Calu3 (cell line): ENCODE measurements around the gene ANKLE2. TPM values are rescaled to one million over a fixed set of nuclear protein-coding genes. Genes with fewer than 3 reads are reported as not detected.

Experiments
- BruUV-seq: library from RNA; stranded (reverse); fragments of 400-500 nt; replicated peaks from 2 replicates; lab custom pipeline; 2021; lab: Mats Ljungman, UMichigan
- CTCF ChIA-PET: fragments of 300-600 bp; sonication (Branson Sonifier 250); formaldehyde crosslinking; loops from one replicate; lab custom pipeline; 2022; ENCODE audit warnings: antibody characterized with exemption; lab: Charles Lee
- DNase-seq: peaks from one replicate; pipeline ENCODE4 v3.0.0; 2022
- H3K27ac Mint-ChIP-seq: one replicate; pipeline ENCODE4 v1.8.0; 2022; ENCODE audit warnings: mixed read lengths; ENCODE audit not compliant: unreplicated experiment
- H3K27me3 Mint-ChIP-seq: one replicate; pipeline ENCODE4 v1.8.0; 2022; ENCODE audit warnings: mixed read lengths; ENCODE audit not compliant: unreplicated experiment
- H3K36me3 Mint-ChIP-seq: one replicate; pipeline ENCODE4 v1.8.0; 2022; ENCODE audit warnings: mild to moderate bottlenecking, moderate library complexity, mixed read lengths; ENCODE audit not compliant: insufficient read depth, unreplicated experiment
- H3K4me1 Mint-ChIP-seq: one replicate; pipeline ENCODE4 v1.8.0; 2022; ENCODE audit warnings: mild to moderate bottlenecking, low read depth, mixed read lengths; ENCODE audit not compliant: unreplicated experiment
- H3K4me3 Mint-ChIP-seq: one replicate; pipeline ENCODE4 v1.8.0; 2022; ENCODE audit warnings: mild to moderate bottlenecking, low read depth, moderate library complexity, mixed read lengths; ENCODE audit not compliant: unreplicated experiment
- H3K9me3 Mint-ChIP-seq: one replicate; pipeline ENCODE4 v1.8.0; 2022; ENCODE audit warnings: low read depth, mixed read lengths; ENCODE audit not compliant: unreplicated experiment
- intact Hi-C: fragments of 100-400 bp; cut with micrococcal nuclease; formaldehyde crosslinking; loops from one replicate; pipeline ENCODE4 v1.10.0; 2022; ENCODE audit not compliant: unreplicated experiment
- total RNA-seq: library from RNA; stranded (reverse); gene quantifications from 2 replicates; pipeline ENCODE4 v1.2.3, GENCODE V29; 2022
- TF ChIP-seq, protein P1 (sequence below): fragments of 200-600 bp; IDR thresholded peaks from one replicate; pipeline ENCODE4 v1.8.0; 2022; ENCODE audit warnings: antibody characterized with exemption; ENCODE audit not compliant: unreplicated experiment

ANKLE2 gene
- total RNA-seq, 1 experiment from 2014 or later: 190 TPM

DNA sequence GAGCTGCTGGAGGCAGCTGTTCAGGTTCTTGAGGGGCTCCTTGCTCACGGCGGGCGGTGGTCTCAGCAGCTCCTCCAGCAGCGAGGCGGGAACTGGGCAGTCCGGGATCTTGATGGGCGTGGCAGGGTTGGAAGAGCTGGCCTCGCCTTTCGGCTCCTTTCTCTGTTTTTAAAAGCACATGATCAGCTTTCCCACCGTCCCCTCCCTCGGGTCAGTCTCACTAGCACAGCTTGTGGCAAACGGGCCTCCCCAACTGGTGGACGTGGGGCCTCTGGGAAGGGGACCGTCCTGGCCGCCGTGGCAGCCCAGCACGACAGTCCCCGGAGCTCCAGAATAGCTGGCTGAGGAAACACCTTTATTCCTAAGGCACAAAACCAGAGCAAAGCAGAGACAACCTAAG is 12.5 kb upstream of the ANKLE2 start:
- no peak for DNase-seq
- no TSS peak for BruUV-seq
- H3K4me1 Mint-ChIP-seq: no peaks in the 10 kb centered on the region
- peaks cover 89% of the 10 kb centered on the region for H3K36me3 Mint-ChIP-seq
- TF ChIP-seq, protein P1, sequence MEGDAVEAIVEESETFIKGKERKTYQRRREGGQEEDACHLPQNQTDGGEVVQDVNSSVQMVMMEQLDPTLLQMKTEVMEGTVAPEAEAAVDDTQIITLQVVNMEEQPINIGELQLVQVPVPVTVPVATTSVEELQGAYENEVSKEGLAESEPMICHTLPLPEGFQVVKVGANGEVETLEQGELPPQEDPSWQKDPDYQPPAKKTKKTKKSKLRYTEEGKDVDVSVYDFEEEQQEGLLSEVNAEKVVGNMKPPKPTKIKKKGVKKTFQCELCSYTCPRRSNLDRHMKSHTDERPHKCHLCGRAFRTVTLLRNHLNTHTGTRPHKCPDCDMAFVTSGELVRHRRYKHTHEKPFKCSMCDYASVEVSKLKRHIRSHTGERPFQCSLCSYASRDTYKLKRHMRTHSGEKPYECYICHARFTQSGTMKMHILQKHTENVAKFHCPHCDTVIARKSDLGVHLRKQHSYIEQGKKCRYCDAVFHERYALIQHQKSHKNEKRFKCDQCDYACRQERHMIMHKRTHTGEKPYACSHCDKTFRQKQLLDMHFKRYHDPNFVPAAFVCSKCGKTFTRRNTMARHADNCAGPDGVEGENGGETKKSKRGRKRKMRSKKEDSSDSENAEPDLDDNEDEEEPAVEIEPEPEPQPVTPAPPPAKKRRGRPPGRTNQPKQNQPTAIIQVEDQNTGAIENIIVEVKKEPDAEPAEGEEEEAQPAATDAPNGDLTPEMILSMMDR: no peak
- intact Hi-C loops: no loop called here
- H3K4me3 Mint-ChIP-seq: no peak overlapping the region
- H3K9me3 Mint-ChIP-seq: no peaks in the 10 kb centered on the region
- no peaks in the 10 kb centered on the region for H3K27me3 Mint-ChIP-seq
- CTCF ChIA-PET: no interaction called here
- H3K27ac Mint-ChIP-seq: no peak overlapping the region

DNA sequence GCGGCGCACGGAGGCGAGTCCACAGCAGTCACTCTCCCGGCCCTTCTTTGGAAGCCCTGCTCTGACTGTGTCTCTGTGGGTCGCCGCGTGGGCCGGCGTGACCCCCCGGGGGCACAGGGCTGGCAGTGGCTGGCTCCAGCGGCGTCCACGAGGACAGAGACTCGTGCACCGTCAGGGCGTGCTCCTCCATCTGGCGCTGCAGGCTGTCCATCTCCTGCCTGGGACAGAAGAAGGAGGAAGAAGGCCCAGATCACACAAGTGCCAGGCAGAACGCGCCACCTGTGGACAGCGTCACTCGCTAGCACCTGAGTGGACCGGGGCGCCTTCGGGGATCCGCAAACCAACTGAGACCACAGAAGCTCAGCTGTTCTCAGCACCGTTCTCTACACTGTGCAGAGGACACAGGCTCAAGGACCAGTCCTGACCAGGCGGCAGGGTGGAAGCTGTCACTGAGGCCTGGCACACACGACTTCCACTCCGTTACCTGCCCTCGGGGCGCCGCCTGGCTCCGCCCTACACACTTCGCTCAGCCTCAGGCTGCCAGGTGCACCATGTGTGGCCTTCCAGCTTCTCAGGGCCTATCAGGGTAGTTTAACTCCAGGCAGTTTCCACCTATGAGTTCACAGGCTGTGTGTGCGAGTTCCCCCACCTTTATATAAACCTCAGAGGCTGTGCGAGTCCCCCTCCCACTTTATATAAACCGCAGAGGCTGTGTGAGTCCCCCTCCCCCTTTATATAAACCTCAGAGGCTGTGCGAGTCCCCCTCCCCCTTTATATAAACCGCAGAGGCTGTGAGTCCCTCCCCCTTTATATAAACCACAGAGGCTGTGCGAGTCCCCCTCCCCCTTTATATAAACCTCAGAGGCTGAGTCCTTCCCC is 11.7 kb upstream of the ANKLE2 start:
- CTCF ChIA-PET: interaction anchor here (0.7 kb wide), 1 partner anchor 50 kb away, joined by 4 read pairs; no protein-coding TSS in a partner anchor
- intact Hi-C loops: no loop called here
- no peak for DNase-seq
- H3K4me3 Mint-ChIP-seq: no peak overlapping the region
- no TSS peak for BruUV-seq
- H3K36me3 Mint-ChIP-seq: peaks cover 95% of the 10 kb centered on the region
- TF ChIP-seq, protein P1: no peak
- no peaks in the 10 kb centered on the region for H3K4me1 Mint-ChIP-seq
- no peaks in the 10 kb centered on the region for H3K27me3 Mint-ChIP-seq
- no peak overlapping the region for H3K27ac Mint-ChIP-seq
- no peaks in the 10 kb centered on the region for H3K9me3 Mint-ChIP-seq

DNA sequence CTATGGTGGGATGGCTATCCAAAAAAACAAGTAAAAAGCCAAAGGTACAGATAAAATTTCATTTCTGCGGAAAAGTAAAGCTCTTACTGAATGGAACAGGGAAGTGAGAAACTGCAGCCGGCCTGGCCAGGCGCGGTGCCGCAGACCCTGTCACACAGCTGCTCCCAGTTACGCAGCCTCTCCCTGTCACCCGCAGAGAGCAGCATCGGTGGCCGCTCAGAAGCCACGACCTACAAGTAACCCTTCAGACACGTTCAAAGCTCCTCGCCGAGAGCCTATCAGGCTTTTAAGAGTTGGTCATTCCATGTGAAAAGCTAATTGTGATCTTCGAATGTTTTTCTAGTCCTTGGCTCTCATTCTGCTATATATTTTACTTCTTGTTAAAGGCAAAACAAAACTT is 11.0 kb upstream of the ANKLE2 start:
- no peak for DNase-seq
- no peaks in the 10 kb centered on the region for H3K9me3 Mint-ChIP-seq
- H3K4me3 Mint-ChIP-seq: no peak overlapping the region
- intact Hi-C loops: no loop called here
- TF ChIP-seq, protein P1: no peak
- CTCF ChIA-PET: interaction anchor here (0.7 kb wide), 1 partner anchor 51 kb away, joined by 4 read pairs; no protein-coding TSS in a partner anchor
- H3K27me3 Mint-ChIP-seq: no peaks in the 10 kb centered on the region
- no TSS peak for BruUV-seq
- H3K36me3 Mint-ChIP-seq: peaks cover 95% of the 10 kb centered on the region
- no peak overlapping the region for H3K27ac Mint-ChIP-seq
- no peaks in the 10 kb centered on the region for H3K4me1 Mint-ChIP-seq

DNA sequence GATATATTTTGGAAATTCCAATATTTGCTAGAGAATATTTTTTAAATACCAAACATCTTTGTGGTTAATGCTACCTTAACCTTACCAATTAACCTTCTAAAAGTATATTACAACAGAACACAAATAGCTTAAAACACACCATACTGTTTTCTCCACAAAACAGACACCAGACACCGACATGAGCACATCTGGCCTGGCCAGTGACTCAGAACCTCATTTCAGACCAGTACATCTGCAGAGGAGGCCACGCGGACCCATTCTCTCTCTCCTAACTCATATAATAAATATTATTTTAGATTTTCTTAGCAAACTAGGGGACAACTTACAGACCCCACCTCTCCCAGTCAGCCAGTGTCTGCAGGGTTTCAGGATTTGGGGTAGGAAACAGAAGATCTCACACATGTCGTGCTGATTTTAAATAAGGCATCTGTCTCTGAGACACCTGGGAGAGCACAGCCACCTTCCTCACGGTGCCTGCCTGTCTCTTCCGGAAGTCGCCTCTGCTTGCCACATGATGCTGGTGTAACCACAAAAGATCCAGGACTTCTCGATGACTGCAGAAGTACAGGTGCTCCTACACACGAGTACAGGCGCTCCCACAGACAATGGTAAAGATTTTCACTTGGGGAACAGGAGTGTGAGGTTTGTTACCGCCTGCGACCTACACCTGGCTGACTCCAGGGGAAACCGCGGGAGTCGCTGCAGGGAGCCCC is 9.7 kb upstream of the ANKLE2 start:
- CTCF ChIA-PET: no interaction called here
- Mint-ChIP-seq H3K4me3 (no peak overlapping the region), H3K9me3 (no peaks in the 10 kb centered on the region), H3K27ac (no peak overlapping the region), H3K4me1 (no peaks in the 10 kb centered on the region), H3K27me3 (no peaks in the 10 kb centered on the region), H3K36me3 (peaks cover 95% of the 10 kb centered on the region)
- no peak for DNase-seq
- intact Hi-C loops: no loop called here
- TF ChIP-seq, protein P1: no peak
- BruUV-seq: TSS peak; percentile 26
